Upper lobe of left lung (tissue), 4 donors: ENCODE measurements around the gene SEPSECS.

Source experiments
- POLR2A ChIP-seq, 4 donors: fragments of 450-650 bp; IDR thresholded peaks; one replicate each; pipeline ENCODE4 v1.5.1; 2016 to 2017; ENCODE audit warnings: antibody characterized with exemption in 4 of 4, mild to moderate bottlenecking in 2 of 4
- TF ChIP-seq, protein P1 (sequence below), 6 experiments: fragments of 450-650 bp in 4 of 6; fragments of 200-600 bp in 2 of 6; sonication (generic) in 2 of 6; IDR thresholded peaks; one replicate each; pipeline ENCODE4 v1.5.1; 2016 to 2019; ENCODE audit warnings: antibody characterized with exemption in 6 of 6

DNA sequence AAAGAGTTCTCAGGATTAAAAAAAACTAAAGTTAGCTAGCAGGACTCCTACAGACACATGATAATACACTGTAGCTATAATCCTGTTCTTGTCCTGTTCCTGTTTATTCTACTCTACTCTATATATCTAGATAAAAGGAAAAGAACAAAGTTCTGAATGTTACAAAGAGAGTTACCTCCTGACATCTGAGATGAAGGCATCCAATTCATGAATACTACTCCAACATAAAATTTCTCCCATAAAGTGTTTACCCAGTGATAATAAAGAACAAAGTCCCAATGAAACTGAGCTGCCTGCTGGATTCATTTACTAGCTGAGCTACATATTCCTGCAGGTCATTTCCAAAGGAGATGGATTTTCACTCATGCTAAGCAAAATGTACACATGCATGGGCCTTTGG lies 27.1 kb downstream of the SEPSECS start:
- TF ChIP-seq, protein P1, sequence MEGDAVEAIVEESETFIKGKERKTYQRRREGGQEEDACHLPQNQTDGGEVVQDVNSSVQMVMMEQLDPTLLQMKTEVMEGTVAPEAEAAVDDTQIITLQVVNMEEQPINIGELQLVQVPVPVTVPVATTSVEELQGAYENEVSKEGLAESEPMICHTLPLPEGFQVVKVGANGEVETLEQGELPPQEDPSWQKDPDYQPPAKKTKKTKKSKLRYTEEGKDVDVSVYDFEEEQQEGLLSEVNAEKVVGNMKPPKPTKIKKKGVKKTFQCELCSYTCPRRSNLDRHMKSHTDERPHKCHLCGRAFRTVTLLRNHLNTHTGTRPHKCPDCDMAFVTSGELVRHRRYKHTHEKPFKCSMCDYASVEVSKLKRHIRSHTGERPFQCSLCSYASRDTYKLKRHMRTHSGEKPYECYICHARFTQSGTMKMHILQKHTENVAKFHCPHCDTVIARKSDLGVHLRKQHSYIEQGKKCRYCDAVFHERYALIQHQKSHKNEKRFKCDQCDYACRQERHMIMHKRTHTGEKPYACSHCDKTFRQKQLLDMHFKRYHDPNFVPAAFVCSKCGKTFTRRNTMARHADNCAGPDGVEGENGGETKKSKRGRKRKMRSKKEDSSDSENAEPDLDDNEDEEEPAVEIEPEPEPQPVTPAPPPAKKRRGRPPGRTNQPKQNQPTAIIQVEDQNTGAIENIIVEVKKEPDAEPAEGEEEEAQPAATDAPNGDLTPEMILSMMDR (IDR thresholded peaks at IDR 0.05) = no peak
- TF ChIP-seq POLR2A (IDR thresholded peaks at IDR 0.05) = no peak
